ENCODE data around the gene DNAJC16.
A peak's percentile ranks its signal among the peaks of the same experiment; 100 is the strongest.
"Not testable (repeated sequence)": the region's sequence is repeated elsewhere in the genome, so short reads cannot be mapped to it uniquely, and the experiment has no call there.

DNAJC16 gene

DNA sequence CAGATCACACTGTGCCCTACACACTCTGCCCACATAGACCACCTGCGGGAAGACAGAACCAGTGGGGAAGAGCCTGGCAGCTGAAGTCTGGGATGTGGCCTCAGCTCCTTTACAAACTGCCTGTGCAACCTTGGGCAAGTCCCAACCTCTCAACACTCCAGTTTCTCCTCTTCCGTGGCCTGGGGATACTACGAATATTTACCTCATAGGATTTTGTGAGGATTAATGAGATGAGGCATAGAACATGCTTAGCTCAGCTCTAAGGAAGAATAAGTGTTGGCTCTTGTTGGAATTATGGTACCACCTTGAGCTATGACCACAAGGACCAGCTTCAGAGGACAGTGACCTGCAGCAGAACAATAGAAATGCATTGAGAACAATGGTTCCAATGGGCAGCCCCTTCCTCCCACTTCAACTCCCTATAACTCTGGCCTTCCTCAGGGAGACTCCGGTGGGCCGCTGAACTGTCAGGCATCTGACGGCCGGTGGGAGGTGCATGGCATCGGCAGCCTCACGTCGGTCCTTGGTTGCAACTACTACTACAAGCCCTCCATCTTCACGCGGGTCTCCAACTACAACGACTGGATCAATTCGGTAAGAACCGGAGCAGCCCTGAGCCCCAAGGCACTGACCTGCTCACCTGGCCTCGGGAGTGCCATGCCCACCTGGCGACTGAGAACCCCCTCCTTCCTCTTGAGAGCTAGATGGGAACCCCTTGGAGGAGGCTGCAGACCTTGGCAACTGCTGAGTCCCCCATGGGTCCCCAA lies 39.6 kb upstream of the DNAJC16 start:
- not testable (repeated sequence) for H3K4me1 ChIP-seq (ENCODE audit: control insufficient read depth, insufficient read depth, low read length, poor library complexity, severe bottlenecking); H3K27ac ChIP-seq (ENCODE audit: insufficient read depth, low read length, poor library complexity, severe bottlenecking); H3K4me3 ChIP-seq (ENCODE audit: insufficient read depth, low read depth, low read length, poor library complexity, severe bottlenecking); H3K9me3 ChIP-seq (ENCODE audit: control insufficient read depth, low read length); DNase-seq; H3K36me3 ChIP-seq (ENCODE audit: control insufficient read depth, insufficient read depth, low read length); H3K27me3 ChIP-seq (replicated peaks; ENCODE audit: control insufficient read depth, insufficient read depth, low read length, poor library complexity, severe bottlenecking)

- H3K9me3 ChIP-seq (ENCODE audit: control insufficient read depth, low read length) = no peaks in the 10 kb centered on the region
- H3K27me3 ChIP-seq (replicated peaks; ENCODE audit: control insufficient read depth, insufficient read depth, low read length, poor library complexity, severe bottlenecking) = no peaks in the 10 kb centered on the region
- no peak for DNase-seq
- H3K4me1 ChIP-seq (ENCODE audit: control insufficient read depth, insufficient read depth, low read length, poor library complexity, severe bottlenecking) = no peaks in the 10 kb centered on the region
- H3K36me3 ChIP-seq (ENCODE audit: control insufficient read depth, insufficient read depth, low read length) = peaks cover 3% of the 10 kb centered on the region
- no peak overlapping the region for H3K4me3 ChIP-seq (ENCODE audit: insufficient read depth, low read depth, low read length, poor library complexity, severe bottlenecking)
- H3K27ac ChIP-seq (ENCODE audit: insufficient read depth, low read length, poor library complexity, severe bottlenecking) = no peak overlapping the region
Measured at GRCh38 chr1:15488371-15488770, 38.3 kb upstream of the DNAJC16 start.

GRCh38 chr1:15489052-15489736 lies 37.5 kb upstream of the DNAJC16 start:
- no peak for DNase-seq
- Histone ChIP-seq H3K27me3 (replicated peaks; ENCODE audit: control insufficient read depth, insufficient read depth, low read length, poor library complexity, severe bottlenecking) (no peaks in the 10 kb centered on the region), H3K9me3 (ENCODE audit: control insufficient read depth, low read length) (no peaks in the 10 kb centered on the region), H3K36me3 (ENCODE audit: control insufficient read depth, insufficient read depth, low read length) (peaks cover 3% of the 10 kb centered on the region), H3K27ac (ENCODE audit: insufficient read depth, low read length, poor library complexity, severe bottlenecking) (no peak overlapping the region), H3K4me1 (ENCODE audit: control insufficient read depth, insufficient read depth, low read length, poor library complexity, severe bottlenecking) (no peaks in the 10 kb centered on the region), H3K4me3 (ENCODE audit: insufficient read depth, low read depth, low read length, poor library complexity, severe bottlenecking) (no peak overlapping the region)

- H3K9me3 ChIP-seq (ENCODE audit: control insufficient read depth, low read length); H3K4me3 ChIP-seq (ENCODE audit: insufficient read depth, low read depth, low read length, poor library complexity, severe bottlenecking); H3K36me3 ChIP-seq (ENCODE audit: control insufficient read depth, insufficient read depth, low read length); H3K4me1 ChIP-seq (ENCODE audit: control insufficient read depth, insufficient read depth, low read length, poor library complexity, severe bottlenecking); DNase-seq; H3K27ac ChIP-seq (ENCODE audit: insufficient read depth, low read length, poor library complexity, severe bottlenecking); H3K27me3 ChIP-seq (replicated peaks; ENCODE audit: control insufficient read depth, insufficient read depth, low read length, poor library complexity, severe bottlenecking): not testable (repeated sequence)
Measured at GRCh38 chr1:15491010-15491409, 35.6 kb upstream of the DNAJC16 start.

DNA sequence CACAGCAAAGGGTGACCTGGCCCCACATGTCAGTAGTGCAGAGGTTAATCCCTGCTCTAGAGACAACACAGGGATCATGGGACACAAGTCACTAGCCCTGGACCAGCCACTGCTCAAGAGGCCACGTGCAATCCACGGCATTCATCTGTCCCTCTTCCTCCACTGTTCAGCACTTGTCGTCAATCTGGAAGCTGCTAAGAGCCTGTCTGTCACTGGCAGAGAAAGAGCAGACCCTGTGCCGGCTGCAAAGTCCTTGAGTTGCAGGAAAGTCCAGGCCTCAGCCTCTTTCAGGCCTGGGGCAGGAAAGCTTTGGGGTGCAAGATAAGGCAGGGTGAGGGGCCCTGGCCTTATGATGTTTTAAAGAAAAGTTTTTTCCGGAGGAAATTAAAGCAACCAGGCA lies 34.1 kb upstream of the DNAJC16 start:
- H3K27me3 ChIP-seq (replicated peaks; ENCODE audit: control insufficient read depth, insufficient read depth, low read length, poor library complexity, severe bottlenecking) = no peaks in the 10 kb centered on the region

GRCh38 chr1:15493869-15494390 lies 32.7 kb upstream of the DNAJC16 start:
- no peak overlapping the region for H3K4me3 ChIP-seq (ENCODE audit: insufficient read depth, low read depth, low read length, poor library complexity, severe bottlenecking)
- H3K4me1 ChIP-seq (ENCODE audit: control insufficient read depth, insufficient read depth, low read length, poor library complexity, severe bottlenecking) = no peaks in the 10 kb centered on the region
- H3K27me3 ChIP-seq (replicated peaks; ENCODE audit: control insufficient read depth, insufficient read depth, low read length, poor library complexity, severe bottlenecking) = no peaks in the 10 kb centered on the region
- H3K36me3 ChIP-seq (ENCODE audit: control insufficient read depth, insufficient read depth, low read length) = peaks cover 9% of the 10 kb centered on the region
- H3K27ac ChIP-seq (ENCODE audit: insufficient read depth, low read length, poor library complexity, severe bottlenecking) = no peak overlapping the region
- DNase-seq = no peak
- no peaks in the 10 kb centered on the region for H3K9me3 ChIP-seq (ENCODE audit: control insufficient read depth, low read length)

More for the DNA sequence above, 34.1 kb upstream of the DNAJC16 start:
- Histone ChIP-seq H3K27ac (ENCODE audit: insufficient read depth, low read length, poor library complexity, severe bottlenecking) (no peak overlapping the region), H3K36me3 (ENCODE audit: control insufficient read depth, insufficient read depth, low read length) (peaks cover 9% of the 10 kb centered on the region), H3K4me3 (ENCODE audit: insufficient read depth, low read depth, low read length, poor library complexity, severe bottlenecking) (no peak overlapping the region), H3K9me3 (ENCODE audit: control insufficient read depth, low read length) (no peaks in the 10 kb centered on the region), H3K4me1 (ENCODE audit: control insufficient read depth, insufficient read depth, low read length, poor library complexity, severe bottlenecking) (no peaks in the 10 kb centered on the region)
- DNase-seq = no peak

- no peak for DNase-seq
- no peaks in the 10 kb centered on the region for H3K27me3 ChIP-seq (replicated peaks; ENCODE audit: control insufficient read depth, insufficient read depth, low read length, poor library complexity, severe bottlenecking)
- peaks cover 4% of the 10 kb centered on the region for H3K36me3 ChIP-seq (ENCODE audit: control insufficient read depth, insufficient read depth, low read length)
- no peaks in the 10 kb centered on the region for H3K9me3 ChIP-seq (ENCODE audit: control insufficient read depth, low read length)
- no peak overlapping the region for H3K27ac ChIP-seq (ENCODE audit: insufficient read depth, low read length, poor library complexity, severe bottlenecking)
- no peak overlapping the region for H3K4me3 ChIP-seq (ENCODE audit: insufficient read depth, low read depth, low read length, poor library complexity, severe bottlenecking)
- H3K4me1 ChIP-seq (ENCODE audit: control insufficient read depth, insufficient read depth, low read length, poor library complexity, severe bottlenecking) = no peaks in the 10 kb centered on the region
Measured at GRCh38 chr1:15500184-15501178, 26.2 kb upstream of the DNAJC16 start.

GRCh38 chr1:15501208-15502032 lies 25.2 kb upstream of the DNAJC16 start:
- peak in 2 of 3 donors; percentile 6 to 11 for DNase-seq
- no peak overlapping the region for H3K4me3 ChIP-seq (ENCODE audit: insufficient read depth, low read depth, low read length, poor library complexity, severe bottlenecking)
- no peaks in the 10 kb centered on the region for H3K27me3 ChIP-seq (replicated peaks; ENCODE audit: control insufficient read depth, insufficient read depth, low read length, poor library complexity, severe bottlenecking)
- H3K27ac ChIP-seq (ENCODE audit: insufficient read depth, low read length, poor library complexity, severe bottlenecking) = no peak overlapping the region
- peaks cover 9% of the 10 kb centered on the region for H3K36me3 ChIP-seq (ENCODE audit: control insufficient read depth, insufficient read depth, low read length)
- no peaks in the 10 kb centered on the region for H3K4me1 ChIP-seq (ENCODE audit: control insufficient read depth, insufficient read depth, low read length, poor library complexity, severe bottlenecking)
- no peaks in the 10 kb centered on the region for H3K9me3 ChIP-seq (ENCODE audit: control insufficient read depth, low read length)

DNA sequence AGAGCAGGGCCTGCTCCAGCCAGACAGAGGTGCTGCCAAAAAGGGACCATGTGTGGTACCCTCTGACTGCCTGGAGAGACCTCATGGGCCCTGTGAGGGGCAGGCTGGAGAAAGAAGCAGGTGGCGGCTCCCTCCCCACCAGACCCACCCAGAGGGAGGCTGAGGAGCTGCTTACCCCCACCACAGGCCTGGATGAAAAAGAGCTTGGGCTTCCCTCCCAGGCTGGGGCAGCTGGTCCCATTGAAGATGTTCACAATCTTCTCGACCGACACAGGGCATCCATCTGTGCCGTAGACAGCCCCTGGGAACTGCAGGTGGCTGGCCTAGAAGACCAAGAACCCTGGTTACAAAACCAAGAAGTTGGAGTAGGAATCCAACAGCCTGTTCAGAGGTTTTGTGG lies 22.2 kb upstream of the DNAJC16 start:
- Histone ChIP-seq H3K4me1 (ENCODE audit: control insufficient read depth, insufficient read depth, low read length, poor library complexity, severe bottlenecking) (no peaks in the 10 kb centered on the region), H3K9me3 (ENCODE audit: control insufficient read depth, low read length) (no peaks in the 10 kb centered on the region), H3K4me3 (ENCODE audit: insufficient read depth, low read depth, low read length, poor library complexity, severe bottlenecking) (no peak overlapping the region), H3K27ac (ENCODE audit: insufficient read depth, low read length, poor library complexity, severe bottlenecking) (no peak overlapping the region), H3K36me3 (ENCODE audit: control insufficient read depth, insufficient read depth, low read length) (peaks cover 9% of the 10 kb centered on the region), H3K27me3 (replicated peaks; ENCODE audit: control insufficient read depth, insufficient read depth, low read length, poor library complexity, severe bottlenecking) (no peaks in the 10 kb centered on the region)
- no peak for DNase-seq

Data from effector memory CD4-positive, alpha-beta T cell (primary cell).